B cell (primary cell): Measurements from ENCODE around the gene AKAP6. TPM values are rescaled to one million over a fixed set of nuclear protein-coding genes. Genes with fewer than 3 reads are reported as not detected.

Experiments used
- ATAC-seq: fragments of 200-7000 bp; cut with Tn5 transposase; one replicate; pipeline ENCODE4 v1.10.0; 2021; ENCODE audit warnings: low read depth, mild to moderate bottlenecking, moderate number of reproducible peaks, moderate library complexity
- CTCF ChIA-PET: fragments of 350-600 bp; sonication (Branson Sonifier 250); formaldehyde crosslinking; loops from one replicate; lab custom pipeline; 2021; ENCODE audit warnings: antibody characterized with exemption, inconsistent platforms; lab: Charles Lee
- POLR2A ChIA-PET: fragments of 350-600 bp; sonication (Branson Sonifier 250); formaldehyde crosslinking; loops from one replicate; lab custom pipeline; 2021; ENCODE audit warnings: antibody characterized with exemption; lab: Charles Lee
- DNase-seq: peaks from one replicate; pipeline ENCODE4 v3.0.0; 2013
- H2AFZ ChIP-seq: 2 replicates; pipeline ENCODE4 v1.6.1; 2012; ENCODE audit warnings: mild to moderate bottlenecking, low read depth, low read length; ENCODE audit not compliant: insufficient read depth, poor library complexity, severe bottlenecking
- H3K27ac ChIP-seq, 2 donors: 1 replicate in 1 of 2; 2 replicates in 1 of 2; pipeline ENCODE4 v1.5.1; 2012 to 2013; ENCODE audit warnings: low read length in 2 of 2, mild to moderate bottlenecking in 2 of 2, moderate library complexity in 1 of 2
- H3K27me3 ChIP-seq, 4 experiments: fragments of 200-600 bp in 1 of 4; sonication (generic) in 1 of 4; replicated peaks in 1 of 4; 1 replicate in 2 of 4; 2 replicates in 2 of 4; pipeline versions ENCODE4 v1.6.1 to v1.7.0; 2013 to 2016; ENCODE audit warnings: low read length in 3 of 4, mild to moderate bottlenecking in 2 of 4, mixed read lengths in 1 of 4, moderate library complexity in 1 of 4; ENCODE audit not compliant: insufficient read depth in 4 of 4, control insufficient read depth in 3 of 4; ENCODE audit errors: control extremely low read depth in 1 of 4
- H3K36me3 ChIP-seq, 2 experiments: replicated peaks in 1 of 2; 1 replicate in 1 of 2; 2 replicates in 1 of 2; pipeline versions ENCODE4 v1.6.1 to v1.7.1; 2013; ENCODE audit warnings: low read length in 1 of 2; ENCODE audit not compliant: insufficient read depth in 2 of 2, control insufficient read depth in 1 of 2; ENCODE audit errors: control extremely low read depth in 1 of 2, extremely low read depth in 1 of 2
- H3K4me1 ChIP-seq, 2 donors: fragments of 200-600 bp in 1 of 2; sonication (generic) in 1 of 2; 1 replicate in 1 of 2; 2 replicates in 1 of 2; pipeline versions ENCODE4 v1.5.1 to v1.6.1; 2013 to 2017; ENCODE audit warnings: low read length in 2 of 2; ENCODE audit not compliant: control insufficient read depth in 2 of 2, insufficient read depth in 2 of 2
- H3K4me2 ChIP-seq: replicated peaks from 2 replicates; pipeline ENCODE3; 2012; ENCODE audit warnings: mild to moderate bottlenecking, low read depth, low read length; ENCODE audit not compliant: poor library complexity, severe bottlenecking
- H3K4me3 ChIP-seq, 5 experiments: fragments of 200-600 bp in 1 of 5; sonication (generic) in 1 of 5; 1 replicate in 3 of 5; 2 replicates in 2 of 5; pipeline versions ENCODE4 v1.5.1 to v1.7.0; 2011 to 2016; ENCODE audit warnings: low read length in 4 of 5, mild to moderate bottlenecking in 4 of 5, low read depth in 2 of 5, control low read depth in 1 of 5, moderate library complexity in 1 of 5; ENCODE audit not compliant: insufficient read depth in 1 of 5; ENCODE audit errors: control extremely low read depth in 1 of 5, extremely low read depth in 1 of 5
- H3K79me2 ChIP-seq: fragments of 200-600 bp; sonication (generic); one replicate; pipeline ENCODE4 v1.6.0; 2016; ENCODE audit warnings: low read length; ENCODE audit not compliant: control insufficient read depth, insufficient read depth
- H3K9ac ChIP-seq: fragments of 200-600 bp; sonication (generic); 2 replicates; pipeline ENCODE4 v1.6.1; 2017; ENCODE audit warnings: mild to moderate bottlenecking, low read length, moderate library complexity
- H3K9me3 ChIP-seq, 3 donors: one replicate each; pipeline versions ENCODE4 v1.6.1 to v1.7.1; 2013; ENCODE audit warnings: low read length in 2 of 3; ENCODE audit not compliant: control insufficient read depth in 2 of 3, insufficient read depth in 1 of 3; ENCODE audit errors: control extremely low read depth in 1 of 3
- H4K20me1 ChIP-seq: 2 replicates; pipeline ENCODE4 v1.6.0; 2012; ENCODE audit warnings: mild to moderate bottlenecking, low read length; ENCODE audit not compliant: insufficient read depth, control insufficient read depth, poor library complexity, severe bottlenecking
- H3K27ac Mint-ChIP-seq: one replicate; pipeline ENCODE4 v1.8.0; 2021; ENCODE audit warnings: mixed read lengths
- H3K27me3 Mint-ChIP-seq: one replicate; pipeline ENCODE4 v1.8.0; 2021; ENCODE audit warnings: mixed read lengths
- H3K4me1 Mint-ChIP-seq: one replicate; pipeline ENCODE4 v1.8.0; 2021; ENCODE audit warnings: mixed read lengths
- H3K4me3 Mint-ChIP-seq: one replicate; pipeline ENCODE4 v1.8.0; 2021; ENCODE audit warnings: mixed read lengths
- H3K9me3 Mint-ChIP-seq: one replicate; pipeline ENCODE4 v1.8.0; 2022; ENCODE audit warnings: mixed read lengths; ENCODE audit not compliant: insufficient read depth
- EZH2 ChIP-seq: IDR thresholded peaks from 2 replicates; pipeline ENCODE4 v1.6.1; 2012; ENCODE audit warnings: borderline replicate concordance, low read depth, mild to moderate bottlenecking, moderate library complexity, low read length; ENCODE audit not compliant: insufficient read depth, poor library complexity, severe bottlenecking
- WGBS: methylation state at CpG from one replicate; pipeline ENCODE4 v1.1.5; 2013; ENCODE audit warnings: missing lambda C conversion rate; ENCODE audit not compliant: insufficient coverage; 5-methylcytosine and 5-hydroxymethylcytosine counted together
- intact Hi-C: fragments of 100-400 bp; cut with micrococcal nuclease; formaldehyde crosslinking; loops from one replicate; pipeline ENCODE4 v1.10.0; 2022
- polyA plus RNA-seq: library from polyadenylated mRNA; depleted of rRNA; stranded (reverse); fragments of >200 nt; gene quantifications from 2 replicates; pipeline ENCODE4 v1.2.3, GENCODE V29; 2012
- total RNA-seq, 2 donors: library from RNA; stranded (reverse); fragments of 120-200 nt in 1 of 2; gene quantifications; 1 replicate in 1 of 2; 2 replicates in 1 of 2; pipeline versions ENCODE4 v1.2.3 to v1.2.4, GENCODE V29; 2013 to 2022
- TF ChIP-seq, protein P1 (sequence below): fragments of 200-600 bp; IDR thresholded peaks from one replicate; pipeline ENCODE4 v1.8.0; 2022; ENCODE audit warnings: antibody characterized with exemption, mild to moderate bottlenecking

Gene AKAP6
- total and polyA plus RNA-seq, 2 donors (not counting 1 experiment from before 2014, with no cell fraction given), result 1.4 to 2.8 TPM

DNA sequence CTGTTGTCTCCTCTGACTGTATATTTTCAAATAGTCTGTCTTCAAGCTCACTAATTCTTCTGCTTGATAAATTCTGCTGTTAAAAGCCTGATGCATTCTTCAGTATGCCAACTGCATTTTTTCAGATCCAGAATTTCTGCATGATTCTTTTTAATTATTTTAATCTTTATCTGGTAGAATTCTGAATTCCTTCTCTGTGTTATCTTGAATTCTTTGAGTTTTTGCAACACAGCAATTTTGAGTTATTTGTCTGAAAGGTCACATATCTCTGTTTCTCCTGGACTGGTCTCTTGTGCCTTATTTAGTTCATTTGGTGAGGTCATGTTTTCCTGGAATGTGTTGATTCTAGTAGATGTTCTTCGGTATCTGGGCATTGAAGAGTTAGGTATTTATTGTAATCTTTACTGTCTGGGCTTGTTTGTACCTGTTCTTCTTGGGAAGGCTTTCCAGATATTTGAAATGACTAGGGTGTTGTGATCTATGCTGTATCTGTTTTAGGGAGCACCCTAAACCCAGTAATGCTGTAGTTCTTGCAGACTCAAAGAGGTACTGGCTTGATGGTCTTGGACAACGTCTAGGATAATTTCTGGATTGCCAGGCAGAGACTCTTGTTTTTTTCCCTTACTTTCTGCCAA is 415.8 kb downstream of the AKAP6 start:
- no peak overlapping the region for H3K9ac ChIP-seq
- no peaks in the 10 kb centered on the region for H3K27me3 Mint-ChIP-seq
- no peaks in the 10 kb centered on the region for H3K36me3 ChIP-seq
- intact Hi-C loops, result no loop called here
- TF ChIP-seq, protein P1, sequence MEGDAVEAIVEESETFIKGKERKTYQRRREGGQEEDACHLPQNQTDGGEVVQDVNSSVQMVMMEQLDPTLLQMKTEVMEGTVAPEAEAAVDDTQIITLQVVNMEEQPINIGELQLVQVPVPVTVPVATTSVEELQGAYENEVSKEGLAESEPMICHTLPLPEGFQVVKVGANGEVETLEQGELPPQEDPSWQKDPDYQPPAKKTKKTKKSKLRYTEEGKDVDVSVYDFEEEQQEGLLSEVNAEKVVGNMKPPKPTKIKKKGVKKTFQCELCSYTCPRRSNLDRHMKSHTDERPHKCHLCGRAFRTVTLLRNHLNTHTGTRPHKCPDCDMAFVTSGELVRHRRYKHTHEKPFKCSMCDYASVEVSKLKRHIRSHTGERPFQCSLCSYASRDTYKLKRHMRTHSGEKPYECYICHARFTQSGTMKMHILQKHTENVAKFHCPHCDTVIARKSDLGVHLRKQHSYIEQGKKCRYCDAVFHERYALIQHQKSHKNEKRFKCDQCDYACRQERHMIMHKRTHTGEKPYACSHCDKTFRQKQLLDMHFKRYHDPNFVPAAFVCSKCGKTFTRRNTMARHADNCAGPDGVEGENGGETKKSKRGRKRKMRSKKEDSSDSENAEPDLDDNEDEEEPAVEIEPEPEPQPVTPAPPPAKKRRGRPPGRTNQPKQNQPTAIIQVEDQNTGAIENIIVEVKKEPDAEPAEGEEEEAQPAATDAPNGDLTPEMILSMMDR, result no peak
- no peak for TF ChIP-seq EZH2
- H3K9me3 Mint-ChIP-seq, result no peaks in the 10 kb centered on the region
- H4K20me1 ChIP-seq, result no peaks in the 10 kb centered on the region
- H3K9me3 ChIP-seq, result peaks cover 0 to 4% (median 0%) of the 10 kb centered on the region in 3 donors
- H3K4me3 Mint-ChIP-seq, result no peak overlapping the region
- H3K27me3 ChIP-seq, result no peaks in the 10 kb centered on the region
- no peak overlapping the region for H3K4me2 ChIP-seq
- POLR2A ChIA-PET, result no interaction called here
- H2AFZ ChIP-seq, result no peak overlapping the region
- CTCF ChIA-PET, result no interaction called here
- H3K4me1 Mint-ChIP-seq, result no peaks in the 10 kb centered on the region
- no peak overlapping the region for H3K27ac Mint-ChIP-seq
- no peaks in the 10 kb centered on the region for H3K79me2 ChIP-seq
- WGBS, result 80% methylated on average over 1 of the region's 2 CpGs
- no peak for DNase-seq
- ATAC-seq, result no peak
- no peak overlapping the region for H3K4me3 ChIP-seq
- H3K27ac ChIP-seq, result no peak overlapping the region
- H3K4me1 ChIP-seq, result no peaks in the 10 kb centered on the region

DNA sequence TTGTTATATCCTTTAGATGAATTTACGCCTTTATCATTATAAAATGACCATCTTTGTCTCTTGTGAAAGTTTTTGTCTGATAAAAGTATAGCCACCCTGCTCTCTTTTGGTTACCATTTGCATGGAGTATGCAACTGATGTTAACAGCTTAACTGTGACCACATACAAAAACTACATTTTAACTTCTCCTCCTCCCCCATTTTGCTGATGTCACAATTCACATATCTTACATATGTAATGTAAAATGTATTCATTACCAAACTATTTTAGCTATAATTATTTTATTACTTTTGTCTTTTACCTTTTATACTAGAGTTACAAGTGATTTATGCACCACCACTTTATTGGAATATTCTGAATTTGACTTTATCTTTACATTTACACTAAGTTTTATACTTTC is 425.1 kb downstream of the AKAP6 start:
- Mint-ChIP-seq H3K27ac (no peak overlapping the region), H3K9me3 (peaks cover 2% of the 10 kb centered on the region), H3K4me1 (no peaks in the 10 kb centered on the region), H3K27me3 (no peaks in the 10 kb centered on the region), H3K4me3 (no peak overlapping the region)
- DNase-seq (no peak), ATAC-seq (no peak)
- Histone ChIP-seq H2AFZ (no peak overlapping the region), H3K79me2 (no peaks in the 10 kb centered on the region), H3K9ac (no peak overlapping the region), H3K4me3 (no peak overlapping the region), H3K27ac (no peak overlapping the region), H3K4me1 (no peaks in the 10 kb centered on the region), H4K20me1 (no peaks in the 10 kb centered on the region), H3K9me3 (peaks cover 0 to 15% (median 1%) of the 10 kb centered on the region in 3 donors), H3K4me2 (no peak overlapping the region), H3K27me3 (no peaks in the 10 kb centered on the region), H3K36me3 (no peaks in the 10 kb centered on the region)
- ChIA-PET CTCF (no interaction called here), POLR2A (no interaction called here)
- intact Hi-C loops, result no loop called here
- TF ChIP-seq, protein P1, result no peak
- TF ChIP-seq EZH2, result no peak
- WGBS, result no CpG with 5 or more reads among the region's 1 CpG
